Spleen (tissue), 7 donors: ENCODE data around the gene CFAP97.

Experiments
- CTCF ChIP-seq, 11 experiments: fragments of 200-600 bp in 7 of 11; fragments of 450-650 bp in 4 of 11; sonication (generic) in 4 of 11; IDR thresholded peaks in 8 of 11; conservative IDR thresholded peaks in 3 of 11; 1 replicate in 7 of 11; 2 replicates in 4 of 11; pipeline versions ENCODE4 v1.4.0 to v1.8.0; 2016 to 2021; ENCODE audit warnings: antibody characterized with exemption in 11 of 11, inconsistent platforms in 4 of 11, mild to moderate bottlenecking in 1 of 11
- POLR2A ChIP-seq, 3 donors: fragments of 450-650 bp; IDR thresholded peaks; one replicate each; pipeline ENCODE4 v1.5.1; 2017; ENCODE audit warnings: antibody characterized with exemption in 3 of 3, mild to moderate bottlenecking in 1 of 3
- POLR2AphosphoS5 ChIP-seq, 3 donors: sonication (generic); formaldehyde crosslinking; IDR thresholded peaks; one replicate each; pipeline ENCODE4 v1.5.1; 2017; ENCODE audit warnings: antibody characterized with exemption in 3 of 3
- donor health status: DM: no; HTN: no; CAD: no; lungs with moderate emphysema.
- donor health status: DM: no; HTN: no; CAD: no.
- donor health status: DM: no; HTN: no; CAD: no.

GRCh38 chr4:185212581-185212980 is 8.8 kb upstream of the CFAP97 start:
- TF ChIP-seq POLR2A (IDR thresholded peaks at IDR 0.05) (no peak), CTCF (IDR thresholded peaks at IDR 0.05 in 8 of 11, conservative IDR thresholded peaks at IDR 0.05 in 3 of 11) (no peak), POLR2AphosphoS5 (IDR thresholded peaks at IDR 0.05) (no peak)
